Cardiac muscle cell (in vitro differentiated cells and primary cell): Measurements from ENCODE around the gene FKRP. TPM values are rescaled to one million over a fixed set of nuclear protein-coding genes. Genes with fewer than 3 reads are reported as not detected.
"Not testable (repeated sequence)": the region's sequence is repeated elsewhere in the genome, so short reads cannot be mapped to it uniquely, and the experiment has no call there.

ENCODE experiments used
- DNase-seq, 2 donors: peaks; one replicate each; pipeline versions ENCODE4 v3.0.0 to v3.0.0-alpha.2; 2010 to 2017; ENCODE audit warnings: low read depth in 1 of 2, low spot score in 1 of 2
- H3K27ac ChIP-seq: fragments of 200-600 bp; sonication (generic); 2 replicates; pipeline ENCODE4 v1.5.1; 2016
- H3K27me3 ChIP-seq: fragments of 200-600 bp; sonication (generic); 2 replicates; pipeline ENCODE4 v1.6.0; 2016; ENCODE audit warnings: control low read depth
- H3K36me3 ChIP-seq: fragments of 200-600 bp; sonication (generic); 2 replicates; pipeline ENCODE4 v1.5.1; 2016; ENCODE audit warnings: control low read depth
- H3K4me1 ChIP-seq: fragments of 200-600 bp; sonication (generic); 2 replicates; pipeline ENCODE4 v1.8.1; 2017; ENCODE audit warnings: low read depth, mild to moderate bottlenecking, mixed run types
- H3K4me3 ChIP-seq: fragments of 200-600 bp; sonication (generic); 2 replicates; pipeline ENCODE4 v1.5.1; 2016; ENCODE audit warnings: mild to moderate bottlenecking
- H3K9me3 ChIP-seq: fragments of 200-600 bp; sonication (generic); 2 replicates; pipeline ENCODE4 v1.5.1; 2017; ENCODE audit warnings: low read depth, mild to moderate bottlenecking, control low read depth
- CTCF ChIP-seq: IDR thresholded peaks from 2 replicates; pipeline ENCODE4 v1.5.1; 2012; ENCODE audit warnings: low read depth, mild to moderate bottlenecking, low read length
- polyA plus RNA-seq: library from polyadenylated mRNA; unstranded; fragments of >200 nt; fragmentation: Nextera tagmentation; extraction: Ambion mirVana; gene quantifications from 2 replicates; pipeline ENCODE4 v1.2.1, GENCODE V29; 2016
- total RNA-seq: library from RNA; depleted of rRNA; stranded (reverse); fragments of >200 nt; gene quantifications from 2 replicates; pipeline ENCODE4 v1.2.3, GENCODE V29; 2016

The FKRP gene
- total and polyA plus RNA-seq, 2 experiments from 2014 or later: 20.4 to 50.3 TPM

DNA sequence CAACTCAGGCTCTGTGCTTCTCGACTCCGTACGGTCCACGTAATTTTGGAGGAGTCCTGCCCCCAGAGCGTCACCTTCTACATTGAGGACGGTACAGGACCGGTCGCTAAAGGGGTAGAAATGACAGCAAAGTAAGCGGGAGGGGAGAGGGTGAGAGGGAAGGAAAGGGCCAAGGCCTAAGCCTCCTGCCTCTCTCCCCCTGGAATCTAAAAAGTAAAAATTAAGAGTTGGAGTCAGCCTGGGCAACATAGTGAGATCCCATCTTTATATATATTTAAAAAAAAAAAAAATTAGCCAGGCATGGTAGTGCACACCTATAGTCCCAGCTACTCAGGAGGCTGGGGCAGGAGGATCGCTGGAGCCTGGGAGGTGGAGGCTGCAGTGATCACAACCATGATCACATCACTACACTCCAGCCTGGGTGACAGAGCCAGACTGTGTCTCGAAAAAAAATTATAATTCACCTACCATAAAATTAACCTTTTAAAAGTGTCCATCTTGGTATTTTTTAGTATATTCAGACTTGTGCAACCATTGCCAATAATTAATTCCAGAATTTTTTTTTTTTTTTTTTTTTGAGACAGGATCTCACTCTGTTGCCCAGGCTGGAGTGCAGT is 29.9 kb downstream of the FKRP start:
- TF ChIP-seq CTCF: no peak
- H3K36me3 ChIP-seq: peaks cover 12% of the 10 kb centered on the region
- no peak overlapping the region for H3K4me3 ChIP-seq
- H3K27me3 ChIP-seq: no peaks in the 10 kb centered on the region
- no peak overlapping the region for H3K27ac ChIP-seq
- H3K9me3 ChIP-seq: no peaks in the 10 kb centered on the region
- no peak for DNase-seq
- H3K4me1 ChIP-seq: no peaks in the 10 kb centered on the region

DNA sequence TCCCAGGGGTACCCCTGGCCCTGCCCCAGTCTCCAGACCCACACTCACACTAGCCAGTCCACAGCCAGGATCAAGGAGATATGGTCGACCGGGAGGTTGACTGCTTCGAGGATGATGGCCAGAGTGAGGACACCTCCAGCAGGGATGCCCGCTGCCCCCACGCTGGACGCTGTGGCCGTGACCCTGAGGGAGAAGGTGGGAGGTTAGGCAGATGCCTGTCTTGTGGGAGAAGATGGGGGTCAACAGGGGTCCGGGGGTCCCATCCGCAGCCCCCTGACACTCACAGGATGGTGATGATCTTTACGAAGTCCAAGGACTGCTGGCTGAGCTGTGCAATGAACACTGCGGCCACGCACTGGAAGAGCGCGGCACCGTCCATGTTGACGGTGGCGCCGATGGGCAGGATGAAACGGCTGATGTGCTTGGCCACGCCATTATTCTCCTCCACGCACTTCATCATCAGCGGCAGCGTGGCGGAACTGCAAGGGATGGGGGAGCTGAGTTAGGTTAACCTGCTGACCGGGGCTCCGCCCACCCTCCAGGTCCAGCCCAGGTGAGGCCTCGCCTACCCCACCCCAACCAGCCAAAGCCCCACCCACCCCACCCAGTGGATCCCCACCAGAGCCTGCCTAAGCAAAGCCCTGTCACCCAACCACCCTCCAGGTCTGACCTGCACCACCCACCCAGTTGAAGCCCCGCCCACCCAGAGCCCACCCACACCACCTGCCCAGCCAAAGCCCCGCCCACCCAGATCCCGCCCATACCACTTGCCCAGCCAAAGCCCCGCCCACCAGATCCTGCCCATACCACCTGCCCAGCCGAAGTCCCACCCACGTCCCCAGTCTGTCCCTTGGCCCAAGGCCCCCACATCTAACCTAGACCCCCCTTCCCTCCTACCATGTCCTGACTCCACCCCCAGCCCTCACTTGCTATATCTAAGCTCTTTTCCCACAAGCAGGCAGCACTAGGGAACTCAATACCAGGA is 31.4 kb downstream of the FKRP start:
- Histone ChIP-seq H3K27me3 (no peaks in the 10 kb centered on the region), H3K27ac (no peak overlapping the region), H3K36me3 (peaks cover 13% of the 10 kb centered on the region), H3K4me1 (no peaks in the 10 kb centered on the region), H3K9me3 (no peaks in the 10 kb centered on the region), H3K4me3 (no peak overlapping the region)
- TF ChIP-seq CTCF: no peak
- no peak for DNase-seq

DNA sequence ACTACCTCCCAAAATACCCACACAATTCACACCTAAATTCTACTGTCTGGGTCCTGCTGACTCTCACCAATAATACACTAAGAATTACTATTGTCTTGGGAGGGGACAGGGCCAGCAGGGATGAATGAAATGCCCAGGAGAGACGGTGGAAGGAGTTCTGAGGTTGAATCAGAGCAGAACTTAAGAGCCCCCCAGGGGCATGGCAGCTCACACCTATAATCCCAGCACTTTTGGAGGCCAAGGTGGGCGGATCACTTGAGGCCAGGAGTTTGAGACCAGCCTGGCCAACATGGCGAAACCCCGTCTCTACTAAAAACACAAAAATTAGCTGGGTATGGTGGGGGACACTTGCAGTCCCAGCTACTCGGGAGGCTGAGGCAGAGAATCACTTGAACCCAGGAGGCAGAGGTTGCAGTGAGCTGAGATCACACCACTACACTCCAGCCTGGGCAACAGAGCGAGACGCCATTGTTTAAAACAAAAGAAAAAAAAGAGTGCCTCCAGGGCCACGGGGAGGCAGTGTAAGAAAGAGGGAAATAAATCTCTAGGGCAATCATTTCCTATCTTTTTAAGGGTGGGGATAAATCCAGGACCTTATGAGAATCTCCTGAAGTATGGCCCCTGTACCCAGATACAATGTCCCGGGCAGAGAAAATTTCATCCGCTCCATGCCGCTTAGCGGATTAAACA is 32.2 kb downstream of the FKRP start:
- not testable (repeated sequence) for H3K4me1 ChIP-seq, H3K4me3 ChIP-seq, H3K27me3 ChIP-seq, H3K27ac ChIP-seq, DNase-seq, H3K9me3 ChIP-seq
- H3K36me3 ChIP-seq: peaks cover 15% of the 10 kb centered on the region

DNA sequence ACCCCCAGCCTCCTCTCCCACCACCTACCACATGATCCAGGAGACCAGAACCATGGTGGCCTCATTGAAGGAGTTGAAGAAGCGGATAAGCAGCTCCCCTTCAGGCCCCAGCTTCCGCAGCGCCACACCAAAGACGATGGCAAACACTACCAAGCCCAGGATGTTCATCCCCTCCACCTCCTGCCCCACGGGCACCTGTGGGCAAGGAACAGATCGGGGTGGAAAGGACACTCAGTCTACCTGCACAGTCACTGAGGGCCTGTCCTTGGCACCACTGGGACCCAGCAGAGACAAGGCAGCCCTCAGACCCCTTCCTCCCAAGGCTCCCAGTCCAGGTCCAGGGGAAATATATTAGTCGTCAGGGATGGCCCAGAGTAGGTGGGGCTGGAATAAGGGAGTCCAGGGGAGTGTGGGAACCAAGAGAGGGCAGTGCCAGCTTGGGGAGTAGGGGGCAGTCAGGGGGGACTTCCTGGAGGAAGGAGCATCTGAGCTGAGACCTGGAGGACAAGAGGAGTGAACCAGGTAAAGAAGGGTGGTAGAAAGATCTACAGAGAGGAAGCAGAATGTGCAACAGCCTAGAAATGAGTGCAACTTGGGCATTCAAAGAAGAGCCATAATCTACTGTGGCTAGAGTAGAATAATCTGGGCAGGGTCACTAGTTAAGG is 36.6 kb downstream of the FKRP start:
- Histone ChIP-seq H3K27ac (no peak overlapping the region), H3K27me3 (no peaks in the 10 kb centered on the region), H3K9me3 (no peaks in the 10 kb centered on the region), H3K4me1 (peaks cover 9% of the 10 kb centered on the region), H3K36me3 (peaks cover 7% of the 10 kb centered on the region), H3K4me3 (no peak overlapping the region)
- TF ChIP-seq CTCF: no peak
- no peak for DNase-seq

- DNase-seq: no peak
- Histone ChIP-seq H3K4me3 (no peak overlapping the region), H3K36me3 (peaks cover 2% of the 10 kb centered on the region), H3K27ac (no peak overlapping the region), H3K27me3 (no peaks in the 10 kb centered on the region), H3K4me1 (peaks cover 9% of the 10 kb centered on the region), H3K9me3 (no peaks in the 10 kb centered on the region)
- TF ChIP-seq CTCF: no peak
Measured at GRCh38 chr19:46783670-46784069, 37.8 kb downstream of the FKRP start.
